ENCODE measurements around the gene CDCP2. TPM values are rescaled to one million over a fixed set of nuclear protein-coding genes. Genes with fewer than 3 reads are reported as not detected.

Gene CDCP2
- total and polyA plus RNA-seq, 2 of the 8 experiments (the other 6 are each of a cell fraction or from before 2014, with no cell fraction given) = not detected

DNA sequence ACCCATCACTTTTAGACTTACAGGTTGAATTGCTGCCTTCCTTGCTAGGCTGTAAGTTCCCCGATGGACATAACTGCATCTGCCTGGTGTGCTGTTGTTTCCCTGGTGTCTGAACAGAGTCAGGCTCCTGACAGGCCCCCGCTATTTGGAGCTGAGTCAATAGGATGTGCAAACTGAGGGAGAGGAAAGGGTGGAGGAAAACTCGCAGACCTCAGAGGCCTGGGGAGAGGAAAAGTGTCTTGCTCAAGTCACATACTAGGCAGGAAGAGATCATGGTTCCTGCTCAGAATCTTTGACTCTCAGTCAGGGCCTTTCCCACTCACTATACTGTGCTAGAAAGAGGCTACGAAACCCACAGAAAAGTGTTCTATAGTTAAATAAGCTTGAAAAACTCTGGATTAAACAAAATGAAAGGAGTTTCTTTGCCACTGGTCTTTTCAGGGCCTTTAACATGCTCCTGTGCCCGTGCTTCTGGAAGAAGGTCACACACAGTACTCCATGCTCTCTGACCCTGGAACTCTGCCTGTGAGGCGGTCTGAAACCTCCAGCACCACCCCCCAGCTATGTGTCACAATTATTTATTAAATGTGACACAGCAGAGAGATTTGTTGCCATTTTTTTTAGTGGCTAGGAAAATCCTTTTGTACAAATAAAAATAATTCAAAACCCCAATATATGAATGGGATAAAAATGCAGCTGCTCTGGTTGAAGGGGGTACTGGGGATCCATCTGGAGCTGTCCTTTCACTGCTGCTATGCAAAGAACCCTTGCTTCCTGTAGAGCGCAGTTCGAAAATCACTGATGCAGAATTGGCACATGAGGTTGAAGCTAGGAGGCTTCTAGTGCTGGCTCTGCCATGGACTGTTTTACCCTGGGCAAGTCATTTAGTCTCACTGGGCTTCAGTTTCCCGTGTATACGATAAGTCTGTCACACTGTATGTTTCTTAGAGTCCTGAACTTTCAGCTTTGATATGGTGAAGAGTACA, 20.1 kb upstream of the CDCP2 start (continued):
- TF ChIP-seq JUN (IDR thresholded peaks at IDR 0.05; ENCODE audit: low read depth, low read length) (no peak), ASH2L (IDR thresholded peaks at IDR 0.05; ENCODE audit: low read length) (no peak), CHD2 (IDR thresholded peaks at IDR 0.05; ENCODE audit: low read length) (no peak)
- TF ChIP-seq, protein P1, sequence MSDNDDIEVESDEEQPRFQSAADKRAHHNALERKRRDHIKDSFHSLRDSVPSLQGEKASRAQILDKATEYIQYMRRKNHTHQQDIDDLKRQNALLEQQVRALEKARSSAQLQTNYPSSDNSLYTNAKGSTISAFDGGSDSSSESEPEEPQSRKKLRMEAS (IDR thresholded peaks at IDR 0.05) = no peak

Measured in H1 (cell line).